ENCODE results near the gene LDB3. TPM values are rescaled to one million over a fixed set of nuclear protein-coding genes. Genes with fewer than 3 reads are reported as not detected.

The LDB3 gene
- total and polyA plus RNA-seq, 2 of the 8 experiments (the other 6 are each of a cell fraction or from before 2014, with no cell fraction given), result 0.20 to 0.43 TPM

GRCh38 chr10:86730227-86730626 lies 61.9 kb downstream of the LDB3 start:
- Histone ChIP-seq H3K4me1 (replicated peaks in 1 of 4; ENCODE audit: control insufficient read depth in 3 of 4, insufficient read depth in 4 of 4, low read length in 3 of 4) (peaks cover 0 to 4% (median 0%) of the 10 kb centered on the region in 4 experiments; a peak in 2 of 7 replicates), H4K20me1 (replicated peaks in 1 of 2; ENCODE audit: control insufficient read depth in 1 of 2, insufficient read depth in 2 of 2, low read length in 2 of 2) (no peaks in the 10 kb centered on the region), H4K5ac (ENCODE audit: insufficient read length, low read depth, low read length) (no peak overlapping the region), H2AK5ac (ENCODE audit: low read depth, low read length) (no peak overlapping the region), H3K79me2 (ENCODE audit: control insufficient read depth in 1 of 2, insufficient read depth in 2 of 2, low read length in 2 of 2) (no peaks in the 10 kb centered on the region), H3K18ac (ENCODE audit: extremely low read depth, low read length) (no peak overlapping the region), H3K4me2 (ENCODE audit: insufficient read depth in 1 of 2, low read depth in 2 of 2, low read length in 2 of 2) (no peak overlapping the region), H2BK12ac (ENCODE audit: low read depth, low read length) (no peak overlapping the region), H3K23me2 (ENCODE audit: low read depth, low read length) (no peaks in the 10 kb centered on the region), H4K8ac (ENCODE audit: extremely low read depth, insufficient read depth, low read length) (no peak overlapping the region; the same call in 1 of the 2 replicates), H2BK120ac (replicated peaks; ENCODE audit: low read depth, low read length) (no peak overlapping the region), H3K36me3 (ENCODE audit: control insufficient read depth in 2 of 4, insufficient read depth in 4 of 4, low read length in 3 of 4) (no peaks in the 10 kb centered on the region), H3K23ac (ENCODE audit: insufficient read length) (no peak overlapping the region), H3K79me1 (ENCODE audit: low read depth, low read length) (no peaks in the 10 kb centered on the region), H3K4ac (replicated peaks; ENCODE audit: insufficient read length, low read depth, low read length) (no peak overlapping the region), H3K27ac (ENCODE audit: low read depth, low read length) (no peak overlapping the region), H4K91ac (replicated peaks; ENCODE audit: insufficient read length, low read length) (no peak overlapping the region), H3K9ac (replicated peaks in 1 of 4; ENCODE audit: extremely low read depth in 1 of 4, low read depth in 3 of 4, low read length in 3 of 4) (no peak overlapping the region), H2AFZ (ENCODE audit: low read length) (no peak overlapping the region), H3K56ac (replicated peaks; ENCODE audit: insufficient read length, low read depth, low read length) (no peak overlapping the region), H2BK20ac (ENCODE audit: low read length) (no peak overlapping the region), H3K4me3 (ENCODE audit: extremely low read depth in 1 of 4, insufficient read depth in 2 of 4, low read depth in 3 of 4, low read length in 4 of 4) (no peak overlapping the region), H3K9me3 (ENCODE audit: insufficient read depth in 2 of 2, low read depth in 1 of 2, low read length in 1 of 2) (no peaks in the 10 kb centered on the region), H3K14ac (ENCODE audit: insufficient read length) (no peak overlapping the region), H2BK5ac (ENCODE audit: low read depth, low read length) (no peak overlapping the region), H2BK15ac (ENCODE audit: low read length) (no peak overlapping the region), H3K27me3 (replicated peaks in 1 of 4; ENCODE audit: control insufficient read depth in 3 of 4, extremely low read depth in 1 of 4, insufficient read depth in 3 of 4, low read length in 3 of 4) (no peaks in the 10 kb centered on the region)
- FAIRE-seq, result no peak
- CTCF ChIA-PET (ENCODE audit: partially characterized antibody), result interaction anchor here (0.6 to 0.8 kb wide), 2 partner anchors 15 to 172 kb away, joined by 3 to 4 read pairs; no protein-coding TSS in a partner anchor
- POLR2A ChIA-PET (ENCODE audit: partially characterized antibody), result interaction anchor here (1.6 kb wide), 1 partner anchor 25 kb away, joined by 5 read pairs; no protein-coding TSS in a partner anchor
- DNase-seq (ENCODE audit: low read depth in 1 of 2, low spot score in 2 of 2), result no peak
- whole genome bisulfite sequencing, 2 experiments (ENCODE audit: extremely low coverage in 1 of 2, insufficient coverage in 1 of 2, insufficient read length in 1 of 2, insufficient replicate concordance in 2 of 2, low coverage in 1 of 2, low lambda C conversion rate in 2 of 2, missing lambda C conversion rate in 1 of 2), result 92% methylated on average over 1 of the region's 1 CpG; no CpG with 5 or more reads in 1 of the 2 experiments

All from H1 (cell line).